ENCODE results near the gene TEX13D.

The TEX13D gene

DNA sequence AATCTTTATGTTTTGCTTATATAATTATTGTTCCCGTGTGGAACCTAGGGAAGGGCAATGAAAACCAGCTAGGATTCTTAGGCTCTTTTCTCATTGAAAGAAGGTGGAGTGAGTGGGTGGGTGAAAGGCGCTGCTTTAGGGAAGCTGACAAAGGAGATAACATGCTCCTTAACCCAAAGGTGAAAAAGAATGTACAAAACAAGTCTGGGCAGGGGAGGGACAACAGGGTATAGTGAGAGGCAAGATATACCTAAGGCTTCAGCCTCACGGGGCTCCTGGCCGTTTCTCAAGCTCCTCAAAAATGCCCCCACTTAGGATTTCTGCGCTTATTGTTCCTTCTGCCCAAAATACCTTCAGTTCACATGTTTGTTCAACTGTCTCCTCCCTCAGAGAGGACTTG is 15.7 kb downstream of the TEX13D start:
- no peak for DNase-seq (ENCODE audit: low read depth in 2 of 2)

- no peak for DNase-seq (ENCODE audit: low read depth in 2 of 2)
These were observed 16.5 kb downstream of the TEX13D start for GRCh38 chrX:124348885-124349453.

DNA sequence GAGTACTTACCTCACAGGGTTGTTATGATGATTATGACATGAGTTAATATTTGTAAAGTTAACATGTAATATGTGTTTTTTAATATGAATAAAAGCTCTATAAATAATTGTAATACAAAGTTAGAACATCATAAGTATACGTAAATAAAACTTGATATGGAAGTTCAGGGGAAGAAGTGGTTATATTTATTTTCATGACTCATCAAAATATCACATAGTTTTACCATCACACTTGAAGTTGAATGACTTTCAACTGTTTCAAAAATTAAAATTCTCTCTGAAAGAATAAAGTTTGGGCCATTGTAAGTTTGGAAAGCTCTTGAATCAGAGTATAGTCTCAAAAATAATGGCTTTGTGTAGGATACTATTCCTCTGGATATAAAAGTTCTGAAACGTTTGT is 22.2 kb downstream of the TEX13D start:
- DNase-seq (ENCODE audit: low read depth in 2 of 2): no peak

- no peak for DNase-seq (ENCODE audit: low read depth in 2 of 2)
These were observed 26.4 kb downstream of the TEX13D start for GRCh38 chrX:124358800-124359383.

- DNase-seq (ENCODE audit: low read depth in 2 of 2): no peak
These were observed 29.6 kb downstream of the TEX13D start for GRCh38 chrX:124362072-124362471.

GRCh38 chrX:124362761-124363160 is 30.3 kb downstream of the TEX13D start:
- no peak for DNase-seq (ENCODE audit: low read depth in 2 of 2)

GRCh38 chrX:124369722-124370121 is 37.3 kb downstream of the TEX13D start:
- no peak for DNase-seq (ENCODE audit: low read depth in 2 of 2)

DNA sequence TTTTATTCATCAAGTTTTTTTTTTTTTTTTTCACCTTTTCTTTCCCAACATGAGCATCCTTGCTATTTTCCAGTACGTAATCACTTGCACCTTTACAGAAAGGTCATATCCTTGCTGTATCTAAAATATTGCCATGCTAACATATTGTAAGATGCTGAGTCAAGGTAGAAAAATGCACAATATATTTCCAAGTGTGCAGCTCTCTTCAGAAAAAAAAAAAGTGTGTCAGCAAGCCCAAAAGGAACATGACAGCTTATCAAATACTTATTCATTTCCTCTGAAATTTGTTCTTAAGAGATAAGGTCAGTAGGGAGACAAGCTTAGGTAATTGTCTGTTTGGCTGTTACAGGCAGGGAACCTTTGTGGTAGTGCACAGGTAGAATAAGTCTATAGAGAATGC is 40.9 kb downstream of the TEX13D start:
- no peak for DNase-seq (ENCODE audit: low read depth in 2 of 2)

DNA sequence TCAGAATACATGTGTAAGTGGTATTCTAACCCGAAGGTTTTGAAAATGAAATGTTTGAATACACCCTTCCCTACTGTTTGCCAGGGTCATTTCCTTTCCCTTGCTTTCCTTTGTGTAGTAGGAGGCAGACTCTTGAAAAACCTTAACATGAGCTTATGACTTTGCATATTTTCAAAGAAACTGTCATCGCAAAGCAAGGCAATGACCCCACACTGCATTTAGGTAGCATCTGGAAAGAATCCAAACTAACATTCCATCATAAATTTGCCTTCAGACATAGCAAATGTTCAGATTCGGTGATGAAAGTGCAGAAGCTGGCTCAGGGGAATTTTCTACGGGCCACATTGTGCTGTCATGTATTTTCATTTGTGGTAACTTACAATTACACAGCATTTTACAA is 46.2 kb downstream of the TEX13D start:
- DNase-seq (ENCODE audit: low read depth in 2 of 2): no peak

DNA sequence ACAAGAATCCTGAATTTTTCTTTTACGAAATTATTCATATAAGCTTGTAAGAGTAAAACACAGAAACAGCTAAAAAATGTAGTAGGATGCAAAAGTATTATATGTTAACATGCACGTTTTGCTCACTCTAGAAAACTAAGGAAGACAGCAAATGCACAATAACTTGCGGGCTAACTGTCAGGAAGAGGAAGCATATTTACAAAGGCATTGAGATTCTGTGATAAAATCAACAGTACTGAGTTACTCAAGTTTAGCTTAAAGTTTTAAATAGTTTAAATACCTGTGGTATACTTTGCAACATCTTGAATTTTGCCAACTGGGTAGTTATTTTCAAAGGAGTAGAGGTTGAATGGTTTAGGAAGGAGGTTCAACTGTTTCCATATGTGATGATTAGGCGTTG is 50.9 kb downstream of the TEX13D start:
- no peak for DNase-seq (ENCODE audit: low read depth in 2 of 2)

GRCh38 chrX:124386401-124386800 is 53.9 kb downstream of the TEX13D start:
- DNase-seq (ENCODE audit: low read depth in 2 of 2): no peak
